Measurements from ENCODE around the gene SYCE1L.
"Not testable (repeated sequence)": the region's sequence is repeated elsewhere in the genome, so short reads cannot be mapped to it uniquely, and the experiment has no call there.

Gene SYCE1L

DNA sequence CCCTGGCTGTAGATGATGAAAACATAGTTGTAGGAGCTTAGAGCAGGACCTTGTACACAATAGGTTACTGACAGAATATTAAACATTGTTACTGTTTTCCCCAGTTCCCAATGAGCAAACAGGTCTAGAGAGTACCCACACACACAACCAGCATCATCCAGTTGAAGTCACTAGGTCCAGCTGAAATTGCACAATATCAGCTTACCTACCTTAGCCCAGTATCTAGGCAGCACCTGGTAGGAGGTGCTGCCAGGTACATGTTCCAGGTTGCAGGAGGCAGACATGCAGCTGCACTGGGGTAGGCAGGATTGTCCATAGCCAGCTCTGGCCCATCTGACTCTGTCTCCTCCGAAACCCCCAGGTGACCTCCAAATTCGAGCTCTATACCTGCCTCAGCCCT, 1.5 kb upstream of the SYCE1L start:
- DNase-seq (ENCODE audit: low read depth) = no peak

DNA sequence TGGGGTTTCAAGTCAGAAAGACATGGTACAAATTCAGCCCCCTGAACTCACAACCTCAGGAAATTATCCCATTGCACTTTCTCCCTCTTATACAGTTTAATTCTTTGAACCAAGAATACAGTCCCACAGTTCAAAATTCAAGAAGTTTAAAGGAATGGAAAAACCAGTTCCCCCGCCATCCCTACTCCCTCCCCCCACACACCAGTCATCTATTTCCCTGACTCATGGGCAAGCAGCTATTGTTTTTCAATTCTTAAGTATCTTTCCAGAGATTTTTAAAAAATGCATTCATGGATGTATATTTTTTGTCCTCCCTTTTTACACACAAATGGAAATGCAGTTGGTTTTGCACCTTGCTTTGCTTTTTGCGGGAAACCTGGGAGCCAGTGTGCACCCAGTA, 7.3 kb downstream of the SYCE1L start:
- DNase-seq (ENCODE audit: low read depth) = no peak

DNA sequence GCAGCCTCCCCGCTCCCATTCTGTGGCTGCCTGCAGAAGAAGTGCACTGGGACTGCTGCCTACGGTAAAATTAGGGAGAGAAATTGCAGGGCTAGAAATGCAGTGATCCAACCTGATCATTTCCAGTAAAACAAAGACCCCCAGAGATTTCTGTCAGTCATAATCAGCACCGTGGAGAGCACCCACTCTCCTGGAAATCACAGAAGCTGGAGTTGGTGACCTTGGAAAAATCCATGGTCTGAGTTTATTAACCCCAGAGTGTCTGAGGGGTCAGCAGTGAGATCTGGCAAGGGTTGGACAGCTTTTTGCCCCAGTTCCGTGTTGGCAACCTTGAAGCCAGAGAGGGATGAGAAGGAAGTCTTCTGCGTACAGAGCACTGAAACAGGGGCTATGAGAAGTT, 7.8 kb downstream of the SYCE1L start:
- DNase-seq (ENCODE audit: low read depth) = no peak

DNA sequence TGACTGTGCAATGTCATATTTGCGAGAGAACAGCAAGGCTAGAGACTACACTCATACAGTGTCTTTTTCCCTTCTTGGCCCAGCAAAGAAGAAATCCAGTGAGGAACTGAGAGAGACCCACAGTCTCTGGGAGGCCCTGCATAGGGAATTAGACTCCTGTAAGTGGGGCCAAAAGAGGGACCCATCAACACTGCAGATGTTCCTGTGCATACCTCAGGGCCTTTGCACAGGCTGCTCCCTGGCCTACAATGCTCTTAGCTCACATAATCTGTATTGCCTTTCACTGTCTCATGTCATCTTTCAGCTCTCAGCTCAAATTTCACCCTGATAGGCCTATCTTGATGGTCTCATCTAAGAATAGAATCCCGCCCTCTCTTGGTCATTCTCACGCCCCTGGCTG, 9.2 kb downstream of the SYCE1L start:
- DNase-seq (ENCODE audit: low read depth) = no peak

DNA sequence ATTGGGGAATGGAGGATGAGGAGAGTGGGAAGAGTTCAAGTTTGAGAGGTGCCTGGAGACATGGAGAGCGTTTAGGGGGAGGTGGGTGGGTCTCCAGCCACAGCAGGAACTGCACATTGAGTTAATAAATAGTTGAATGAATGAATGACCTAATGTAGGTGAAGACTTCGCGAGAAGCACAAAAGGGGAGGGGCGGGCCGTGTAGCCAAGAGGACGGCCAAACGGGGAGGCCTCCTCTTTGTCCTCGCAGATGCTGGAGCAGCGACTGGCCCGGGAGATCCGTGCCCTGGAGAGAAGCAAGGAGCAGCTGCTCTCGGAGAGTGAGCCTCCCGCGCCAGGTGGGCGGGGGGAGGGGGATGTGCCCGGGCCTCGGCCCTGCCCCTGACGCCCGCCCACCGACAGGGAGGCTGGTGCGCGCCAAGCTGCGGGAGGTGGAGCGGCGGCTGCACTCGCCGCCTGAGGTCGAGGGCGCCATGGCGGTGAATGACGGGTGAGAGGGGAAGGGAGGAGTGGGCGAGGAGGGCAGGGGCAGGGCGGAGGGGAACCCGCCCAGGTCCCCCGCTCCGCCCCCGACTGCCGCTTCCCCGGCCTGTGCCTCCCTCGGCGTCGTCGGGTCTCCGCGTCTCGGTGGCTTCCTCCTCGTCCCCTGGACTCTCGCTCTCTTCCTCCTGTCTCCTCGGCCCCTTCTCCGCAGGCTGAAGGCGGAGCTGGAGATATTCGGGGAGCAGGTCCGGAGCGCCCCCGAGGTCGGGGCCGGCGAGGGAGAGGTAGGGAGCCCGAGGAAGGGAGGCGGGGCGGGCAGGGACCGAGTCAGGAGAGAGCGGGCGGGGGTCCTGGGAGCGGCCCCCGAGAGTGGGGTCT, 12.9 kb downstream of the SYCE1L start:
- no peak for DNase-seq (ENCODE audit: low read depth)

DNA sequence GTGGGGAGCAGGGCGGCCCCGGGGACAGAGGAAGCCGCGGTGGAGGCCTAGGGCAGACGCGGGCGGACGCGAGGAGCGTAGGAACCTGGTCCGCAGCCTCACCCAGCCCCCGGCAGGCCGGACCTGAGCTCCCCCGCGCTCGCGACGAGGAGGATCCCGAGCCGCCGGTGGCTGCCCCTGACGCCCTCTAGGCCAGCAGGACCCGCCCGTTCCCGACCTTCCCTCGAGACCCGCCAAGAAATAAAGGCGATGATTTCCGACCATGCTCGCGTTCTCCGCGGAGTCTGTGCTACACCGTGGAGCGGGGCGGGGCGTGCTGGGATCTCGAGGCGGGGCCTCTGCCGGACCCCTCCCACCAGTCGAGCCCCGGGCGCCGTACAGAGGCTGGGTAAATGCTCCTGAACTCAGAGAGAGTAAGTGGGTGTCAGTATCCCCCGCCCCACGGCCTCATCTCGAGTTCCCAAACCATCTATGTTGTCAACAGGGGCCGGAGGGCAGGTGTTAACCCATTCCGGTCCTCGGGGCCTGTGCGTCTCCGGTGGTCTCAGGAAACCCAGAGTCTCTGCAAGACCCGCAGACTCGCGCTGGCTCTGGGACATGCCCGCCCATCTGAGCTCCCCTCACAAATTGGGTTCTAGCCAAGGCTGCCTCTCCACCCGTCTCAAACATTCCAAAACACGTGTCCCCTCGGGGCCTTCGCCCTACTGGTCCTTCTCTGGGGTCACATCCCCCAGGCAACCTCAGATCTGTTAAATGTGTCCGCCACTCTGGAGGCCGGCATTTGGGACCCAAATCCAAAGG, 13.7 kb downstream of the SYCE1L start:
- no peak for DNase-seq (ENCODE audit: low read depth)

DNA sequence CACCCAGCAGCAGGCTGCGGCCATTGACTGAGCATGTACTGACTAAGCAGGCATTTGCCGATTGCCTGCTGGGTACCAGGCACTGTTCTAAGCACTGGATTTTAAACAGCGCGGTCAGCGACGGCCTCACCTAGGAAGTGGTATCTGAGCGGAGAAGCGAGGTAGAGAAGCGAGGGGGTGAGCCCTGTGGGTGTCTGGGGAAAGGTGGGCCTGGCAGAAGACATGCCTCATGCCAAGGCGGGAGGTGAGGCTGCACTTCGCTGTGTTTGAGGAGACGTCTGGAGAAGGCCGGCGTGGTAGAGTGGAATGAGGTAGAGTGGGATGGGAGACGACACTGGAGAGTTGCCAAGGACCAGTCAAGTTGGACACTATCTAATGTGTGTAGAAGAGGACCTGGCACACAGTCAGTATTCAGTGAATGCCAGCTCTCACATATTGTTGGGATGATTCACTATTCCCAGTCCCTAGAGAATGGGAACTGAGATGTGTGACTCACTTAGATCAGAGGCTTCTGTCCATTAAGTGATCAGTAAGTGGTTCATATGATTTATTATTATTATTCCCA, 14.4 kb downstream of the SYCE1L start:
- DNase-seq (ENCODE audit: low read depth) = peak; percentile 71

DNA sequence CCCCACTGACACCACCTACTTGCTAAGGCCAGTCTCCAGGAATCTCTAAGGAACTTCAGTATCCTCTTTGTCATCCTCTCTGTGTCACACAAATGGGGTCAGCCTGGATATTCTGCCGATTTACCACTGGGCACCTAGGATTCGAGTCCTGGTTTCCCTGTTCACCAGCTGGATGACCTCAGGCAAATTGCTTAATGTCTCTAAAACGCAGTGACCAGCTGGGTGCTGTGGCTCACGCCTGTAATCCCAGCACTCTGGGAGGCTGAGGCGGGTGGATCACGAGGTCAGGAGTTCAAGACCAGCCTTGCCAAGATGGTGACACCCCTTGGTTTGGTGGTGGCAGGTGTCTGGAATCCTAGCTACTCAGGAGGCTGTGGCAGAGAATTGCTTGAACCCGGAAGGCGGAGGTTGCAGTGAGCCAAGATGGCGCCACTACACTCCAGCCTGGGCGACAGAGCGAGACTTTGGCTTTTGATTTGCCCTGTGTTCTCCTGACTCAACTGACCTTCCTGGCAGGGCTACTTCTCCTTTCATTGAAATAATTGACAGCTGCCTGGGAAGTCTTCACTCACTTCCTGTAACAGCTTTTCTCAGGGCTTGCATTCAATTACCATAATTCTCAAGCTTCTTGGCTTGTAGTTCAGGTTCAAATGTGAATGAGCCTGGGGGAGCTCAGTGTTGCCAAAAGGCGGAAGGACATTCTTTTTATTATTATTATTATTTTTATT, 15.4 kb downstream of the SYCE1L start:
- DNase-seq (ENCODE audit: low read depth) = no peak

DNA sequence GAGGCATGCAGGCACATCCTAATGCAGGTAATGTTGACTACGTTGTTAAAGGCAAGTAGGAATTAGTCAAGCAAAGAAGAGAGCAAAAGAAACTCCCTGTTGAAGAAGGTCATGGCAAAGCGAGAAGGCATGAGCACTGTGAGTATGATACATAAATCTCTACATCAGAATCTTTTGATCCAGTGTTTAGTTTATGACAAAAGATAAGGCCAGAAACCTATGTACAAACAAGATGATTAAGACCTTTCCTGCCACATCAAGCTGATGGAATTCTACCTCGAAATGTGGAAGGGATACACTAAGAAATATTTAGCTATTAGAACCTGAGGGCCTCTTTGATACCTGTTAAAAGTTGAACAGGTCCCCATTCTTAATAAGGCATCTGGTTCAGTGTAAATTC, 20.2 kb downstream of the SYCE1L start:
- no peak for DNase-seq (ENCODE audit: low read depth)

DNA sequence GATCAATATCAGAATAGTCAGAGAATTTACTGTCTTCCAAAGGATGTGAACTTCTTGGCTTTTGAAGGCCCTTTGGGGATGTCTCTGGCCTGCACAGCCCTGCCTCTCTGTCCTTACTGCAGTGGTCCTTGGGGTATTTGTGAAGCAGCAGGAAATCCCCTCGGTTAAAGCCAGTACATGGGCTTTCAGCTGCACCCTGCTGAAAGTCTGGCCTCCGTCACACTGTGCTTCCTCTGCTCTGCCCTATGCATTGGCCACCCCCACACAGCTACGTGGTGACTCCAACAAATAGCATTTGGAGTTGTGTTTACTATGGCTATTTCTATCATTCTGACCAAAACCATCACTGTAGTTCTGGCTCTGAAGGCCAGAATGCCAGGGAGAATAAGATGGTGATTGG, 21.2 kb downstream of the SYCE1L start:
- no peak for DNase-seq (ENCODE audit: low read depth)

DNA sequence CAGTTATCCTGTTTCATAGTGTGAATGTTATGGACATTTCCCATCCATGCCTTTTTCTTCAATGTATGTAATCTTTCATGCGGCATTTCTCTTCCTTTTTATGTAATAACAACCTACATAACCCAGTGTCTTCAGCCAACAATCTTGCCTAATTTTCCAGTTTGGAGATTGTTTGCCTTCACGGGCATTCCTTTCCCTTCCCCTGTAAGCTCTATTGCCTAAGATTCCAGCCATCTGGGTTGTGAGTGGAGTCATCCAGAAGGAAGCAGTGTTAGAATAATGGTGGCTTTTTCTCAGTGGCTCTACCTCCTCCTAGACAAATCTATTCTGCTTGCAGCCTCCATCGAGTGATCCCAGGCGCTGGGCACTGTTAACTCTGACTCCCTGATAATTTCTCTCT, 22.3 kb downstream of the SYCE1L start:
- DNase-seq (ENCODE audit: low read depth) = no peak

DNA sequence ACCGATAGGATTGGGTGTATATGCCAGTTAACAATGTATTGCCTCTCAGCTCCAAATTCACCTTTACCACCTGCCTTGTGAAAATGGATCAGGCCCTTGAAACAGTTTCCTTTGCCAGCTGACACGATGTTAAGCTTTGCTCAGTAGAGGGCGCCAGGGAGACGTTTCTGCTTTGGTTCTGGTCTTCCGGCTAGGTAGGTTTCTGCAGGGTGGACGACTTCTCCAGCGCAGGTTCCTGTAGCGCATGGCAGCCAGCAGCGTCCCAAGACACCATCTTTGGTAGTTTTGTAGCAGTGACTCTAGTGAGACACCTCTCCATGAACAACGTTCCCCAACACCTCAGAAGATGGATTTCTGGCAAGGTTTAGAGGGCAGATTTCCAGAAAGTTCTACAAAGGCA, 24.0 kb downstream of the SYCE1L start:
- no peak for DNase-seq (ENCODE audit: low read depth)

DNA sequence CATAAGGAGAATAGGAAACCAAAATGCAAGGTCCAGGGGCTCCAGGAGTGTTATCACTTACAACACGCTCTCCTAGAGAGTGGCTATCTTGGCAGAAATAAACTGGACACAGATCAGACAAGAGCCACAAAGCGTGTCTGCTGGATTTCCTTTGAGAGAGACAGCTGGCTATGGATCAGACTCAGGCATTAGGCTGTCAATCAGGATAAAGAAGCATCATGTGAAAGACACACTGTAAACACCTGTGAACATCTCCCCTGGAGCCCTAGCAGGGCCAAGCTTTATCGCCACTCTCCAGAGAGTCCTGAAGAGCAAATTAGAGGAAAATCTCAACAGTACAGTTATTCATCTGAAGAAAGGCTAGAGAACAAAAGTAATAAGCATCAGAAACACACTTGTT, 26.0 kb downstream of the SYCE1L start:
- DNase-seq (ENCODE audit: low read depth) = no peak

DNA sequence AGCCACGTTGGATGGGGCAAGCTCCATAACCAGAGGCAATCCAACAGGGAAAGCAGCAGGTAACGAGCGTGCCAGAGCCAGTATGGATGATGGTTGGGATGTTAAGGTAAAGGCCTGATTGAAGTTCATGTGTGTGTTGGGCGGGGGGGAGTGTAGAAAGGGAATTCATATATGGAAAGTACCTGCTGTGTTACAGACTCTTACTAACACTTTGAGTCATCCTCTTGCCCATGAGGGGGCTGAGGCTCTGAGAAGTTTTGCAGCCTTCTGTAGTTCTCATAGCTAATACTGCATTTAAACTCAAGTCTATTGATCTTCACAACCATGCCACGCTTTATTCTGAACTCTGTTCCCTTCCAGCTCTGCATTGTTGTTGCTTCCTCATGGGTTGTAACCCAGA, 28.5 kb downstream of the SYCE1L start:
- no peak for DNase-seq (ENCODE audit: low read depth)

DNA sequence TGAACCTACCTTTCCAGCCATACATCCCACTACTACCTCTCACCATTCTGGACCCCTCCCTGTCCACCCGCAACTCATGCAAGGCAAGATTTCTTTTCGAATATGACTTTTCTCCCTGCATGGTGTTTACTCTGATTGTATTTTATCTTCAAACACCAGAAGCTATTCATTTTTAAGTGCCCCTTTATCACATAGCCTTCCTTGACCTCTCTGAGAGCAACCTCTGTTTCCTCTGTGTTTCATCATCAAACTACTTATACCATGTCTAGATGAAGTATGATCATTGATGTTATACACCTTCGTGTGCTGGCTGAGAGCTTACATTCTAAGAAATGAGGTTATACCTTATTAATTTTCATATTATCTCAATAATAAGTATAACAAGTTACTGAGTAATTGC, 31.8 kb downstream of the SYCE1L start:
- DNase-seq (ENCODE audit: low read depth) = no peak

DNA sequence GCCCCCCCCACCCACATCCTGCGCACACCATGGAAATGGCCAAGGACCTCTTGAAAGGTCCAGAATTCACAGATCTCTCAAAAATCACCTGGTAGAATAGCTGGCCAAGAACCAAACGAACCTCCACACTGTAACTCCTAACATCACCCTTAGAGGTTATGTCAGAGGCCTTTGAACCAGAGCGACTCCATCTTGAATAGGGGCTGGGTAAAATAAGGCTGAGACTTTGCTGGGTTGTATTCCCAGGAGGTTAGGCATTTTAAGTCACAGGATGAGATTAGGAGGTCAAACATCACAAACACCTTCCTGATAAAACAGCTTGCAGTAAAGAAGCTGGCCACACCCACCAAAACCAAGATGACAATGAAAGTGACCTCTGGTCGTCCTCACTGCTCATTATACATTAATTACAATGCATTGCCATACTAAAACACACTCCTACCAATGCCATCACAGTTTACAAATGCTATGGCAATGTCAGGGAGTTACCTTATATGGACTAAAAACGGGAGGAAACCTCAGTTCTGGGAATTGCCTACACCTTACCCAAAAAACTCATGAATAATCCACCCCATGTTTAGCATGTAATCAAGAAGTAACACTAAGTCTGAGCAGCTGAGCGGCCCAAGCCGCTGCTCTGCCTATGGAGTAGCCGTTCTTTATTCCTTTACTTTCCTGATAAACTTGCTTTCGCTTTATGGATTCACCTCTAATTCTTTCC, 34.8 kb downstream of the SYCE1L start:
- no peak for DNase-seq (ENCODE audit: low read depth)

DNA sequence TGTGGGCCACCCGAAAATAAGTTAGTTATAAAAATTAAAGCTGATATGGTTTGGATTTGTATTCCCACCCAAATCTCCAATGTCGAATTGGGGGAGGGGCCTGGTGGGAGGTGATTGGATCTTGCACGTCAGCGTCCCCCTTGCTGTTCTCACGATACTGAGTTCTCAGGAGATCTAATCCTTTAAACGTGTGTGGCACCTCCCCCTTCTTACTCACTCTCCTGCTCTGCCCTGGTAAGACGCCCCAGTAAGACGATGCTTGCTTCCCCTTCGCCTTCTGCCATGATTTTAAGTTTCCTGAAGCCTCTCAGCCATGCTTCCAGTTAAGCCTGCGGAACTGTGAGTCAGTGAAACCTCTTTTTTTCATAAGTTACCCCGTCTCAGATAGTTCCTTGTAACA, 35.4 kb downstream of the SYCE1L start:
- DNase-seq (ENCODE audit: low read depth) = no peak

DNA sequence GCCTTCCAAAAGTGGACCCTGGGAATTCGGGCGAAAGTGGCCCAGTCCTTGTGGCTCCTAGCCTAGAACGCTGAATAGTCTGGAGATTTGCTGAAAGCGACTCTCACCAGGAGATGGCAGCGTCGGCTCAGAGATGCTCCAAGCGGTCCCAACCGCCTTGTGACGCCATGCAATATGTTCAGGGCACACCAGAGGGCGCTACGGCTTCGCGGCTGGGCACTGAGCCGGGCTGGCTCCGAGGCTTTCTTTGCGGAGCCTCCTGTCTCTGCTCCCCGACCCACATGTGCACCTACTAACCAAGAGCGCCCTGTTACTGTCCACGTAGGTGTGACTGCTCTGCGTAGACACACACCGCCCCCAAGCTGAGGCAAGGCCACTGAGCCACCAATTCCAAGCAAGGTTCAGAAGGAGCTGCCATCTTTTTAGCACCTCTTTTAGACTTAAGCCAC, 36.9 kb downstream of the SYCE1L start:
- DNase-seq (ENCODE audit: low read depth) = peak; percentile 67

DNA sequence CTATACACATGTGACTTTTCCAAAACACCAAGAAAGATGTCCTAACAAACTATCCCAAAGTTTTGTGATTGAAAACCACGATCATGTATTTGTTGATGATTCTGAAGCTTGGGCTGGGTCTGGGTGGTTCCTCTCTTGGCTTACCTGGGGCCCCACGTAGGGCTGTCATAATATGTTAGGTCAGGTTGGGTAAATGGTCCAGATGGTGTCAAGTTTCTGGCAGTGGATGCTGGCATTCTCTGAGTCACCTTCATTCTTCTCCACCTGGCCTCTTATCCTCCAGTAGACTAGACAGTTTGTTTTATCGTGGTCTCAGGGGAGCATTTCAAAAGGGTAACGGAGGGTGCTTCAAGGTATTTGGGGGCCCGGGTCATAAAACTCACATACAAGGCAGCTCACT, 39.4 kb downstream of the SYCE1L start:
- no peak for DNase-seq (ENCODE audit: low read depth)

DNA sequence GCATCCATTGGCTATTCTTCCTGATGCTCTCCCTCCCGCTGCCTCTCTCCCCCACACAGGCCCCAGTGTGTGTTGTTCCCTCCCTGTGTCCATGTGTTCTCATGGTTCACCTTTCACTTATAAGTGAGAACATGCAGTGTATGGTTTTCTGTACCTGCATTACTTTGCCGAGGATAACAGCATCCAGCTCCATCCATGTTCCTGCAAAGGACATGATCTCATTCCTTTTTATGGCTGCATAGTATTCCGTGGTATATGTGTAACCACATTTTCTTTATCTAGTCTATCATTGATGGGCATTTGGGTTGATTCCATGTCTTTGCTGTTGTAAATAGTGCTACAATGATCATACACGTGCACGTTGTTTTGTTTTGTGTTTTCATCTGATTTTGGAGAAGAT, 43.3 kb downstream of the SYCE1L start:
- not testable (repeated sequence) for DNase-seq (ENCODE audit: low read depth)

DNA sequence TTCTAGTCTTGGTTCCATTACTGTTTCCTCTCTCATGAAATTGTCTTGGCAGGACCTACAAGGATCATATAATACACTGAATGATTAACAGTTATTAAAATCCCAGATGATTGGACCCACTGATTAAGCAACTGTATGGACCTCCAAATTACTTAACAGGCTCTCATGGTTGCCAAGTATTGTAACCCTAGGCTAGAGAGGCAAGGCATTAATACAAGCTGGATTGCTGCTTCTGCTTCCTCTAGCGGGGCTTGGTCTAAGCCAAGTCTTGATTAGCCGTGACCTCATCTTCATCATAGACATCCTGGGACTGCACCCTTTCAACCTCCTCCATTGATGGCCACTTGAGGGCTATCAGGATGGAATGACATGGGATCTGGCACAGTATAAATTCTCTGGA, 46.9 kb downstream of the SYCE1L start:
- no peak for DNase-seq (ENCODE audit: low read depth)

DNA sequence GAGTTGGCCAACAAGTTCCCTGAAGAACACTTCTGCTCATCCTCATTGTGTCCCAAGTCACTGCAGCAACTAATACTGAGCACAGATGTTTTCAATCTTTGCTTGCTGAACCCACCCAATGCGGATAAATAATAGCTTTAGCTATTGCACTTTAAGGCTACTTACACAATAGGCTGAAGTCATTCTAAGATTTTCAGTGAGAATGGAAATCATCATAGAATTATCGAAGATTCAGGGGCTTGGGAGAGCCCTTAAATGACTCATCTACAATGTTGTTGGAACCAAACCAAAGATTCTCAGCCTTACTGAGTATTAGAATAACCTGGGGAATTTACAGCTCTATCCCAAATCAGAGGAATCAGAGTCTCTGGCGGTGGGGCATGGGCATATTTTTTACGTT, 51.2 kb downstream of the SYCE1L start:
- DNase-seq (ENCODE audit: low read depth) = peak; percentile 13

Measured in fibroblast of the conjunctiva (primary cell).